ENCODE results near the gene IKBKE. TPM values are rescaled to one million over a fixed set of nuclear protein-coding genes. Genes with fewer than 3 reads are reported as not detected.

The IKBKE gene
- total RNA-seq, 2 experiments from 2014 or later, result 18.7 to 19.8 TPM

GRCh38 chr1:206518206-206518605, 47.9 kb downstream of the IKBKE start:
- no peak overlapping the region for H3K27ac Mint-ChIP-seq
- H3K36me3 Mint-ChIP-seq, result no peaks in the 10 kb centered on the region
- H3K27me3 Mint-ChIP-seq, result peaks cover 5% of the 10 kb centered on the region
- H3K4me1 Mint-ChIP-seq, result peaks cover 6% of the 10 kb centered on the region
- no peaks in the 10 kb centered on the region for H3K9me3 Mint-ChIP-seq
- DNase-seq, result no peak
- H3K4me3 Mint-ChIP-seq, result no peak overlapping the region

GRCh38 chr1:206518743-206519142, 48.5 kb downstream of the IKBKE start:
- Mint-ChIP-seq H3K27ac (no peak overlapping the region), H3K27me3 (peaks cover 5% of the 10 kb centered on the region), H3K4me3 (no peak overlapping the region), H3K36me3 (no peaks in the 10 kb centered on the region), H3K4me1 (peaks cover 6% of the 10 kb centered on the region), H3K9me3 (no peaks in the 10 kb centered on the region)
- DNase-seq, result no peak

GRCh38 chr1:206521127-206521526, 50.9 kb downstream of the IKBKE start:
- H3K4me3 Mint-ChIP-seq, result no peak overlapping the region
- DNase-seq, result no peak
- no peaks in the 10 kb centered on the region for H3K9me3 Mint-ChIP-seq
- H3K4me1 Mint-ChIP-seq, result peaks cover 7% of the 10 kb centered on the region
- H3K36me3 Mint-ChIP-seq, result no peaks in the 10 kb centered on the region
- no peaks in the 10 kb centered on the region for H3K27me3 Mint-ChIP-seq
- no peak overlapping the region for H3K27ac Mint-ChIP-seq

GRCh38 chr1:206521694-206522402, 51.6 kb downstream of the IKBKE start:
- no peak overlapping the region for H3K27ac Mint-ChIP-seq
- no peaks in the 10 kb centered on the region for H3K27me3 Mint-ChIP-seq
- no peaks in the 10 kb centered on the region for H3K36me3 Mint-ChIP-seq
- H3K9me3 Mint-ChIP-seq, result no peaks in the 10 kb centered on the region
- peaks cover 4% of the 10 kb centered on the region for H3K4me1 Mint-ChIP-seq
- DNase-seq, result no peak
- no peak overlapping the region for H3K4me3 Mint-ChIP-seq

- H3K36me3 Mint-ChIP-seq, result no peaks in the 10 kb centered on the region
- H3K27ac Mint-ChIP-seq, result no peak overlapping the region
- peaks cover 4% of the 10 kb centered on the region for H3K4me1 Mint-ChIP-seq
- no peaks in the 10 kb centered on the region for H3K9me3 Mint-ChIP-seq
- DNase-seq, result no peak
- H3K27me3 Mint-ChIP-seq, result no peaks in the 10 kb centered on the region
- H3K4me3 Mint-ChIP-seq, result no peak overlapping the region
Observed at GRCh38 chr1:206524739-206525364, 54.6 kb downstream of the IKBKE start.

- H3K9me3 Mint-ChIP-seq, result no peaks in the 10 kb centered on the region
- H3K27me3 Mint-ChIP-seq, result no peaks in the 10 kb centered on the region
- DNase-seq, result no peak
- H3K36me3 Mint-ChIP-seq, result no peaks in the 10 kb centered on the region
- no peak overlapping the region for H3K27ac Mint-ChIP-seq
- no peak overlapping the region for H3K4me3 Mint-ChIP-seq
- H3K4me1 Mint-ChIP-seq, result peaks cover 4% of the 10 kb centered on the region
Observed at GRCh38 chr1:206526064-206526911, 56.0 kb downstream of the IKBKE start.

- no peak overlapping the region for H3K4me3 Mint-ChIP-seq
- no peaks in the 10 kb centered on the region for H3K9me3 Mint-ChIP-seq
- DNase-seq, result no peak
- H3K4me1 Mint-ChIP-seq, result peaks cover 4% of the 10 kb centered on the region
- H3K27me3 Mint-ChIP-seq, result no peaks in the 10 kb centered on the region
- no peaks in the 10 kb centered on the region for H3K36me3 Mint-ChIP-seq
- H3K27ac Mint-ChIP-seq, result no peak overlapping the region
Observed at GRCh38 chr1:206529425-206529824, 59.1 kb downstream of the IKBKE start.

GRCh38 chr1:206532368-206532767, 62.1 kb downstream of the IKBKE start:
- no peaks in the 10 kb centered on the region for H3K27me3 Mint-ChIP-seq
- H3K27ac Mint-ChIP-seq, result no peak overlapping the region
- H3K4me3 Mint-ChIP-seq, result no peak overlapping the region
- DNase-seq, result no peak
- H3K4me1 Mint-ChIP-seq, result no peaks in the 10 kb centered on the region
- H3K9me3 Mint-ChIP-seq, result no peaks in the 10 kb centered on the region
- no peaks in the 10 kb centered on the region for H3K36me3 Mint-ChIP-seq

GRCh38 chr1:206534552-206534951, 64.3 kb downstream of the IKBKE start:
- Mint-ChIP-seq H3K9me3 (no peaks in the 10 kb centered on the region), H3K27ac (no peak overlapping the region), H3K4me3 (no peak overlapping the region), H3K4me1 (no peaks in the 10 kb centered on the region), H3K27me3 (no peaks in the 10 kb centered on the region), H3K36me3 (no peaks in the 10 kb centered on the region)
- DNase-seq, result no peak

GRCh38 chr1:206535853-206536188, 65.5 kb downstream of the IKBKE start:
- no peak for DNase-seq
- Mint-ChIP-seq H3K36me3 (no peaks in the 10 kb centered on the region), H3K9me3 (no peaks in the 10 kb centered on the region), H3K27me3 (no peaks in the 10 kb centered on the region), H3K4me3 (no peak overlapping the region), H3K4me1 (peaks cover 4% of the 10 kb centered on the region), H3K27ac (no peak overlapping the region)

GRCh38 chr1:206537141-206537540, 66.9 kb downstream of the IKBKE start:
- no peak overlapping the region for H3K27ac Mint-ChIP-seq
- H3K36me3 Mint-ChIP-seq, result no peaks in the 10 kb centered on the region
- no peaks in the 10 kb centered on the region for H3K9me3 Mint-ChIP-seq
- no peaks in the 10 kb centered on the region for H3K27me3 Mint-ChIP-seq
- DNase-seq, result no peak
- peaks cover 4% of the 10 kb centered on the region for H3K4me1 Mint-ChIP-seq
- H3K4me3 Mint-ChIP-seq, result no peak overlapping the region

GRCh38 chr1:206538086-206538770, 68.0 kb downstream of the IKBKE start:
- no peaks in the 10 kb centered on the region for H3K36me3 Mint-ChIP-seq
- DNase-seq, result no peak
- H3K4me1 Mint-ChIP-seq, result peaks cover 4% of the 10 kb centered on the region
- no peaks in the 10 kb centered on the region for H3K27me3 Mint-ChIP-seq
- H3K9me3 Mint-ChIP-seq, result no peaks in the 10 kb centered on the region
- H3K27ac Mint-ChIP-seq, result no peak overlapping the region
- H3K4me3 Mint-ChIP-seq, result no peak overlapping the region

- Mint-ChIP-seq H3K27me3 (no peaks in the 10 kb centered on the region), H3K9me3 (no peaks in the 10 kb centered on the region), H3K4me1 (peaks cover 4% of the 10 kb centered on the region), H3K4me3 (no peak overlapping the region), H3K27ac (no peak overlapping the region), H3K36me3 (no peaks in the 10 kb centered on the region)
- DNase-seq, result no peak
Observed at GRCh38 chr1:206538901-206539640, 68.8 kb downstream of the IKBKE start.

GRCh38 chr1:206540044-206540780, 69.9 kb downstream of the IKBKE start:
- Mint-ChIP-seq H3K36me3 (no peaks in the 10 kb centered on the region), H3K27ac (peak overlapping the region; percentile 39), H3K4me3 (no peak overlapping the region), H3K9me3 (no peaks in the 10 kb centered on the region), H3K27me3 (no peaks in the 10 kb centered on the region), H3K4me1 (peaks cover 12% of the 10 kb centered on the region)
- no peak for DNase-seq
